Inflammatory macrophage treated with lipopolysaccharide for 1 hour (primary cell): ENCODE measurements around the gene RYR3.

Source experiments
- DNase-seq, 2 donors: peaks; one replicate each; pipeline ENCODE4 v3.0.0-alpha.2; 2020 to 2022

RYR3 gene

GRCh38 chr15:33322091-33322490, 11.3 kb downstream of the RYR3 start:
- DNase-seq, result no peak

GRCh38 chr15:33324609-33325008, 13.8 kb downstream of the RYR3 start:
- DNase-seq, result no peak

GRCh38 chr15:33326908-33327307, 16.1 kb downstream of the RYR3 start:
- DNase-seq, result no peak

- DNase-seq, result no peak
These were observed 17.3 kb downstream of the RYR3 start for GRCh38 chr15:33328106-33328505.

- no peak for DNase-seq
These were observed 18.7 kb downstream of the RYR3 start for GRCh38 chr15:33329457-33329856.

GRCh38 chr15:33330931-33331330, 20.2 kb downstream of the RYR3 start:
- DNase-seq, result no peak

GRCh38 chr15:33341953-33342352, 31.2 kb downstream of the RYR3 start:
- DNase-seq, result no peak

- no peak for DNase-seq
These were observed 32.5 kb downstream of the RYR3 start for GRCh38 chr15:33343275-33343674.

GRCh38 chr15:33344111-33344510, 33.3 kb downstream of the RYR3 start:
- no peak for DNase-seq

GRCh38 chr15:33344530-33344929, 33.8 kb downstream of the RYR3 start:
- no peak for DNase-seq

GRCh38 chr15:33354411-33354810, 43.6 kb downstream of the RYR3 start:
- no peak for DNase-seq

GRCh38 chr15:33357845-33358244, 47.1 kb downstream of the RYR3 start:
- DNase-seq, result no peak

- no peak for DNase-seq
These were observed 47.5 kb downstream of the RYR3 start for GRCh38 chr15:33358306-33358705.

GRCh38 chr15:33360886-33361285, 50.1 kb downstream of the RYR3 start:
- DNase-seq, result no peak

GRCh38 chr15:33369941-33370622, 59.3 kb downstream of the RYR3 start:
- DNase-seq, result no peak

GRCh38 chr15:33370623-33371020, 59.9 kb downstream of the RYR3 start:
- no peak for DNase-seq

- DNase-seq, result no peak
These were observed 60.4 kb downstream of the RYR3 start for GRCh38 chr15:33371159-33371558.

GRCh38 chr15:33374226-33374914, 63.6 kb downstream of the RYR3 start:
- peak; percentile 5 to 27 for DNase-seq

GRCh38 chr15:33375236-33375635, 64.5 kb downstream of the RYR3 start:
- peak; percentile 19 to 25 for DNase-seq

GRCh38 chr15:33377204-33377603, 66.4 kb downstream of the RYR3 start:
- no peak for DNase-seq

GRCh38 chr15:33378866-33379480, 68.2 kb downstream of the RYR3 start:
- peak; percentile 25 to 26 for DNase-seq

- DNase-seq, result no peak
These were observed 69.6 kb downstream of the RYR3 start for GRCh38 chr15:33380406-33380805.

GRCh38 chr15:33382491-33382890, 71.7 kb downstream of the RYR3 start:
- no peak for DNase-seq

- no peak for DNase-seq
These were observed 73.5 kb downstream of the RYR3 start for GRCh38 chr15:33384307-33384706.
